ENCODE data around the gene DNAJC11.

Gene DNAJC11

GRCh38 chr1:6593810-6594209 is 107.8 kb downstream of the DNAJC11 start:
- in situ Hi-C loops (cut with HindIII; ENCODE audit: low pct_ligation_motif_present, low pct_unique_long_range_greater_than_20kb, low sequenced_read_pairs): no loop called here
- DNase-seq: no peak

- in situ Hi-C loops (cut with HindIII; ENCODE audit: low pct_ligation_motif_present, low pct_unique_long_range_greater_than_20kb, low sequenced_read_pairs): no loop called here
Observed at GRCh38 chr1:6592865-6593593, 108.6 kb downstream of the DNAJC11 start.

GRCh38 chr1:6592441-6592840 is 109.2 kb downstream of the DNAJC11 start:
- no peak for DNase-seq
- in situ Hi-C loops (cut with HindIII; ENCODE audit: low pct_ligation_motif_present, low pct_unique_long_range_greater_than_20kb, low sequenced_read_pairs): no loop called here

More at GRCh38 chr1:6592865-6593593, 108.6 kb downstream of the DNAJC11 start:
- no peak for DNase-seq

GRCh38 chr1:6591644-6592043 is 110.0 kb downstream of the DNAJC11 start:
- in situ Hi-C loops (cut with HindIII; ENCODE audit: low pct_ligation_motif_present, low pct_unique_long_range_greater_than_20kb, low sequenced_read_pairs): no loop called here
- no peak for DNase-seq

- DNase-seq: no peak
- in situ Hi-C loops (cut with HindIII; ENCODE audit: low pct_ligation_motif_present, low pct_unique_long_range_greater_than_20kb, low sequenced_read_pairs): no loop called here
Observed at GRCh38 chr1:6591222-6591621, 110.4 kb downstream of the DNAJC11 start.

GRCh38 chr1:6590046-6590445 is 111.6 kb downstream of the DNAJC11 start:
- in situ Hi-C loops (cut with HindIII; ENCODE audit: low pct_ligation_motif_present, low pct_unique_long_range_greater_than_20kb, low sequenced_read_pairs): no loop called here
- DNase-seq: no peak

- in situ Hi-C loops (cut with HindIII; ENCODE audit: low pct_ligation_motif_present, low pct_unique_long_range_greater_than_20kb, low sequenced_read_pairs): no loop called here
- DNase-seq: no peak
Observed at GRCh38 chr1:6588893-6589520, 112.6 kb downstream of the DNAJC11 start.

- DNase-seq: no peak
- in situ Hi-C loops (cut with HindIII; ENCODE audit: low pct_ligation_motif_present, low pct_unique_long_range_greater_than_20kb, low sequenced_read_pairs): no loop called here
Observed at GRCh38 chr1:6588128-6588892, 113.3 kb downstream of the DNAJC11 start.

- DNase-seq: no peak
- in situ Hi-C loops (cut with HindIII; ENCODE audit: low pct_ligation_motif_present, low pct_unique_long_range_greater_than_20kb, low sequenced_read_pairs): no loop called here
Observed at GRCh38 chr1:6587261-6588005, 114.2 kb downstream of the DNAJC11 start.

- DNase-seq: no peak
- in situ Hi-C loops (cut with HindIII; ENCODE audit: low pct_ligation_motif_present, low pct_unique_long_range_greater_than_20kb, low sequenced_read_pairs): no loop called here
Observed at GRCh38 chr1:6586404-6586816, 115.2 kb downstream of the DNAJC11 start.

GRCh38 chr1:6585841-6586240 is 115.8 kb downstream of the DNAJC11 start:
- in situ Hi-C loops (cut with HindIII; ENCODE audit: low pct_ligation_motif_present, low pct_unique_long_range_greater_than_20kb, low sequenced_read_pairs): no loop called here
- DNase-seq: no peak

GRCh38 chr1:6585081-6585722 is 116.4 kb downstream of the DNAJC11 start:
- in situ Hi-C loops (cut with HindIII; ENCODE audit: low pct_ligation_motif_present, low pct_unique_long_range_greater_than_20kb, low sequenced_read_pairs): no loop called here
- no peak for DNase-seq

All from ACHN (cell line).